Ovary (tissue), 3 donors: ENCODE measurements around the gene USP32.

Experiments used
- EP300 ChIP-seq: sonication (generic); formaldehyde crosslinking; IDR thresholded peaks from one replicate; pipeline ENCODE4 v1.6.1; 2017; ENCODE audit warnings: antibody characterized with exemption
- POLR2A ChIP-seq: fragments of 450-650 bp; IDR thresholded peaks from one replicate; pipeline ENCODE4 v1.6.1; 2017; ENCODE audit warnings: antibody characterized with exemption, mild to moderate bottlenecking, moderate library complexity
- TF ChIP-seq, protein P1 (sequence below), 3 donors: fragments of 450-650 bp in 2 of 3; fragments of 200-600 bp in 1 of 3; IDR thresholded peaks; one replicate each; pipeline versions ENCODE4 v1.5.1 to v1.8.0; 2016 to 2022; ENCODE audit warnings: antibody characterized with exemption in 3 of 3, mild to moderate bottlenecking in 1 of 3
- donor health status: DM: no; HTN: no; CAD: no.

DNA sequence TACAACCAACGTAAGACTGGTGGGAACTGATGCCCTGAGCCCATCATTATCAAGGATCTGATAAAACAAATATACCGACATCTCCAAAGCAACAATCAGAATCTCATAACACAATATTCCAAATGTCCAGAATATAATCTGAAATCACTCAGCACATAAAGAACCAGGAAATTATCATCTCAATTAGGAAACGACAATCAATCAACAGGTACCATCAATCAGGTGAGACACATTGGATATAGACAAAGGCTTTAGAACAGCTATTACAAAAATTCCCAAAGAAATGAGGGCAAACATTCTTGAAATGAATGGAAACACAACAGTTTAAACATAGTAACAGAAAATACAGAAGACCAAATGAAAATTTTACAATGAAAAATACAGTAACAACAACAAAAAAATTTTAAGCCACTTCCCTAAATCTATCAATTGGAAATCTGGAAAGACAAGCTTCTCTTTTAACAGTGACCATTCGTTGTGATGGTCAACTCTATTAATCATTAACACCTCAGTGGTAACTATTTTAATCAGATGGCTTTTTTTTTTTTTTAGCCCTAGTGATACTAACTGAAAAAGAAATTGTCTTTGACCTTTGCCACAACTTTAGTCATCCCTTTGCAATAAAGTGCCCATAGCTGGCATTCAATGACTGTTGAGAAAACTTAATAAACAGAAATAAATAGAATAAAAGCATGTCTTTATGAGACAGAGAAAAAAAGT, 70.4 kb downstream of the USP32 start:
- TF ChIP-seq EP300 (no peak), POLR2A (no peak)
- TF ChIP-seq, protein P1, sequence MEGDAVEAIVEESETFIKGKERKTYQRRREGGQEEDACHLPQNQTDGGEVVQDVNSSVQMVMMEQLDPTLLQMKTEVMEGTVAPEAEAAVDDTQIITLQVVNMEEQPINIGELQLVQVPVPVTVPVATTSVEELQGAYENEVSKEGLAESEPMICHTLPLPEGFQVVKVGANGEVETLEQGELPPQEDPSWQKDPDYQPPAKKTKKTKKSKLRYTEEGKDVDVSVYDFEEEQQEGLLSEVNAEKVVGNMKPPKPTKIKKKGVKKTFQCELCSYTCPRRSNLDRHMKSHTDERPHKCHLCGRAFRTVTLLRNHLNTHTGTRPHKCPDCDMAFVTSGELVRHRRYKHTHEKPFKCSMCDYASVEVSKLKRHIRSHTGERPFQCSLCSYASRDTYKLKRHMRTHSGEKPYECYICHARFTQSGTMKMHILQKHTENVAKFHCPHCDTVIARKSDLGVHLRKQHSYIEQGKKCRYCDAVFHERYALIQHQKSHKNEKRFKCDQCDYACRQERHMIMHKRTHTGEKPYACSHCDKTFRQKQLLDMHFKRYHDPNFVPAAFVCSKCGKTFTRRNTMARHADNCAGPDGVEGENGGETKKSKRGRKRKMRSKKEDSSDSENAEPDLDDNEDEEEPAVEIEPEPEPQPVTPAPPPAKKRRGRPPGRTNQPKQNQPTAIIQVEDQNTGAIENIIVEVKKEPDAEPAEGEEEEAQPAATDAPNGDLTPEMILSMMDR (IDR thresholded peaks at IDR 0.05) = no peak
